ENCODE results near the gene HPS1. TPM values are rescaled to one million over a fixed set of nuclear protein-coding genes. Genes with fewer than 3 reads are reported as not detected.

Gene HPS1
- total RNA-seq, 4 donors from 2014 or later, result 51.4 to 74.4 (median 60.8) TPM

DNA sequence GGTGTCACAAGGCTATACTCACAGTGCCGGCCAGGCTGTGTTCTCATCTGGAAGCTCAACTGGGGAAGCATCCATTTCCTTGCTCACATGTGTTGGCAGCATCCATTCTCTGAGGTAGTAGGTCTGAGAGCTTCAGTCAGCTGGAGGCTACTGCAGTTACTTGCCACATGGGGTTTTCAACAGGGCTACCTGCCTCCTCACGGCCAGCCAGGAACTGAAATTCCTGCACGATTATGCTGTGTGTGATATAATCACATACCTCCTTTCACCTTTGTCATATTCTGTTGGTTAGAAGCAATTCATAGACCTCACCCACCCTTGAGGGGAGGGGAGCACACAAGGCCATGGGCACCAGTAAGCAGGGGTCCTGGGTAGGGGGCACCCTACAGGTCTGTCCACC lies 69.2 kb downstream of the HPS1 start:
- TF ChIP-seq, protein P1, sequence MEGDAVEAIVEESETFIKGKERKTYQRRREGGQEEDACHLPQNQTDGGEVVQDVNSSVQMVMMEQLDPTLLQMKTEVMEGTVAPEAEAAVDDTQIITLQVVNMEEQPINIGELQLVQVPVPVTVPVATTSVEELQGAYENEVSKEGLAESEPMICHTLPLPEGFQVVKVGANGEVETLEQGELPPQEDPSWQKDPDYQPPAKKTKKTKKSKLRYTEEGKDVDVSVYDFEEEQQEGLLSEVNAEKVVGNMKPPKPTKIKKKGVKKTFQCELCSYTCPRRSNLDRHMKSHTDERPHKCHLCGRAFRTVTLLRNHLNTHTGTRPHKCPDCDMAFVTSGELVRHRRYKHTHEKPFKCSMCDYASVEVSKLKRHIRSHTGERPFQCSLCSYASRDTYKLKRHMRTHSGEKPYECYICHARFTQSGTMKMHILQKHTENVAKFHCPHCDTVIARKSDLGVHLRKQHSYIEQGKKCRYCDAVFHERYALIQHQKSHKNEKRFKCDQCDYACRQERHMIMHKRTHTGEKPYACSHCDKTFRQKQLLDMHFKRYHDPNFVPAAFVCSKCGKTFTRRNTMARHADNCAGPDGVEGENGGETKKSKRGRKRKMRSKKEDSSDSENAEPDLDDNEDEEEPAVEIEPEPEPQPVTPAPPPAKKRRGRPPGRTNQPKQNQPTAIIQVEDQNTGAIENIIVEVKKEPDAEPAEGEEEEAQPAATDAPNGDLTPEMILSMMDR (IDR thresholded peaks at IDR 0.05), result no peak
- TF ChIP-seq POLR2A (IDR thresholded peaks at IDR 0.05) (no peak), EP300 (IDR thresholded peaks at IDR 0.05) (no peak), POLR2AphosphoS5 (IDR thresholded peaks at IDR 0.05) (no peak)
- Histone ChIP-seq H3K36me3 (peaks cover 0 to 25% of the 10 kb centered on the region in 2 donors), H3K27ac (no peak overlapping the region), H3K27me3 (no peaks in the 10 kb centered on the region), H3K9me3 (peaks cover 0 to 5% (median 0%) of the 10 kb centered on the region in 3 donors), H3K4me3 (no peak overlapping the region), H3K4me1 (peaks cover 0 to 11% (median 0%) of the 10 kb centered on the region in 3 donors)
- ATAC-seq, result no peak
- 100% methylated on average over 1 of the region's 3 CpGs for WGBS, 2 donors (ENCODE audit: low coverage in 1 of 2)

DNA sequence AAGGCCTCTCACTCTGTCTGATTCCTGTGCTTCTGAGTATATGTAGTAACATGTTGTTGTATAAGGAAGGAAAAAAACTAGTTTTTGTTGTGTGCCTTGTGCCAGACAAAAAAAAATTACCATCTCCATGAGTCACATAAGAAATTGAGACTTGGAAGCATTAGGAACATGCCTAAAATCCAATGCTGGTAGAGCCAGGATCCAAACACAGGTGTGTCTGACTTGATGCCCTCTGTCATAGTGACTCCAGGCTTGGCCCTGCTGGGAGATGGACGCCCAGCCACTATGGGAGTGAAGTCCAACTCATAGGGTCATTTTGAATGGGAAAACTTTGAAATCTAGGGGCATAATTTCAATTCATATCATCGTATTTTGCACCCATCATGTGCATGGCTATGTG lies 69.7 kb downstream of the HPS1 start:
- peaks cover 0 to 11% (median 0%) of the 10 kb centered on the region in 3 donors for H3K4me1 ChIP-seq
- H3K36me3 ChIP-seq, result peaks cover 0 to 20% of the 10 kb centered on the region in 2 donors
- no peaks in the 10 kb centered on the region for H3K27me3 ChIP-seq
- no peak overlapping the region for H3K4me3 ChIP-seq
- no peak overlapping the region for H3K27ac ChIP-seq
- TF ChIP-seq EP300 (IDR thresholded peaks at IDR 0.05) (no peak), POLR2AphosphoS5 (IDR thresholded peaks at IDR 0.05) (no peak), POLR2A (IDR thresholded peaks at IDR 0.05) (no peak)
- TF ChIP-seq, protein P1 (IDR thresholded peaks at IDR 0.05), result no peak
- ATAC-seq, result no peak
- WGBS, 2 donors (ENCODE audit: low coverage in 1 of 2), result 89 to 100% methylated on average over 2 of the region's 2 CpGs
- peaks cover 0 to 5% (median 0%) of the 10 kb centered on the region in 3 donors for H3K9me3 ChIP-seq

DNA sequence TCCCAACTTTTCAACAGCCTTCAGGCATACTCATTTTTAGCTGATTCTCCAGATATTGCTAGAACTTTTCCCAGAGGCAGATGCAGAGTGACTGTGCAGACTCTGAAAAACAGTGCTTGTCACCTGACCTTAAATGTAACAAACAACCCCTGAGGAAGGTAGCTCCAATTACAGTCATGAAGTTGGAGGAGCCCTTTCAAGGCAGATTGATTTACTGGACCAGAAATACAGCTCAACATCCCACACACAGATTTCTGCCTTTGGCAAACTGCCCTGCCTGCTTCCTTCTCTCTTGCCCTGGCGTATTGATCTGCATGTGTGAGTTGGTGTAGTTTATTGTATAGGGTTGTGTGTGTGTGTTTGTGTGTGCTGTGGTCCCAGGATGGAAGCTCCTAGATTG lies 70.2 kb downstream of the HPS1 start:
- TF ChIP-seq, protein P1 (IDR thresholded peaks at IDR 0.05), result no peak
- TF ChIP-seq EP300 (IDR thresholded peaks at IDR 0.05) (no peak), POLR2AphosphoS5 (IDR thresholded peaks at IDR 0.05) (no peak), POLR2A (IDR thresholded peaks at IDR 0.05) (no peak)
- Histone ChIP-seq H3K27me3 (no peaks in the 10 kb centered on the region), H3K4me3 (no peak overlapping the region), H3K4me1 (peaks cover 0 to 11% (median 0%) of the 10 kb centered on the region in 3 donors), H3K36me3 (peaks cover 0 to 17% of the 10 kb centered on the region in 2 donors), H3K9me3 (peaks cover 0 to 5% (median 0%) of the 10 kb centered on the region in 3 donors), H3K27ac (no peak overlapping the region)
- WGBS, 2 donors (ENCODE audit: low coverage in 1 of 2), result 75 to 82% methylated on average over 1 of the region's 1 CpG
- no peak for ATAC-seq

DNA sequence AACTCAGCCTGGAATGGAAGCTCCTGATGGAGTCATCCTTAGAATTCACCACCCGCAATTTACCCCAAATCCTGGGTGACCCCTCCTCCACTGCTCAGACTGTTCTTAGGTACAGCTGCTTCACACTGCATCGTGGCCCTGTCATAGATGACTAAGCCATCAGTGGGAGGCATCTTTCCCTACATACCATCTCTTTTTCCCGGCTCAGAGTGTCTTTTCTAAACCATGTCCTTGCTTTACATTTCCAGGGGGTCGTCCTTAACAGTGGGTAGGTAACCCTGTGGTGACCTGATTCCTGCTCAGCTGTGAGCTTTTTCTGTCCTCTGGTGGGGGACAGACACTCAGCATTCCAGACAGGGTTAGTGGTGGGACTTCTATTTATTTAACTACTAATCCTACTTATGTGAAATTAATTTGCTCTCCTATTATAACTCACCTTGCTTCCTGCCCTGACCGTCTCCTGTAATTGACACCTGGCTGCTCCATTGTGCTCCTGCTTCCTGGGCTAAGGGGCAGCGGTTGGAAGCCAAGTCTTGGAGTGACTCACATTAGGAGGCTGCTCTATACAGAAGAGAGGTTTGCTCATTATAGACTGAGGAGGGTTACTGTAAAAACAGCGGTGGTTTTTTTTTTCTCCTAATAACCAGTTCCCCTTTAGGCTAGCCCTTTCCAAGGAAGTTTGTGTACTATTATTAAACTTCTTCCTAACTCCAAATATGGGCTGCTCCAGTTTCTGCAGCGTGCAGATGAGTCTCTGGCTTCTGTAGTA lies 72.3 kb downstream of the HPS1 start:
- ATAC-seq, result no peak
- H3K27ac ChIP-seq, result no peak overlapping the region
- H3K36me3 ChIP-seq, result peaks cover 0 to 5% of the 10 kb centered on the region in 2 donors
- WGBS, 2 donors (ENCODE audit: low coverage in 1 of 2), result 27 to 50% methylated on average over 7 of the region's 8 CpGs
- H3K9me3 ChIP-seq, result peaks cover 0 to 5% (median 0%) of the 10 kb centered on the region in 3 donors
- TF ChIP-seq POLR2A (IDR thresholded peaks at IDR 0.05) (no peak), POLR2AphosphoS5 (IDR thresholded peaks at IDR 0.05) (no peak), EP300 (IDR thresholded peaks at IDR 0.05) (no peak)
- TF ChIP-seq, protein P1 (IDR thresholded peaks at IDR 0.05), result no peak
- no peak overlapping the region for H3K4me3 ChIP-seq
- no peaks in the 10 kb centered on the region for H3K27me3 ChIP-seq
- peaks cover 0 to 11% (median 0%) of the 10 kb centered on the region in 3 donors for H3K4me1 ChIP-seq
